GM19395 (cell line): ENCODE data around the gene TSEN2.

ENCODE experiments used
- ATAC-seq: cut with Tn5 transposase; IDR thresholded peaks from one replicate; pipeline ENCODE4 v1.9.1; 2021; ENCODE audit warnings: mild to moderate bottlenecking, moderate library complexity; ENCODE audit not compliant: unreplicated experiment

TSEN2 gene

GRCh38 chr3:12582730-12583129 is 98.5 kb downstream of the TSEN2 start:
- no peak for ATAC-seq
